Measurements from ENCODE around the gene PELI2.

DNA sequence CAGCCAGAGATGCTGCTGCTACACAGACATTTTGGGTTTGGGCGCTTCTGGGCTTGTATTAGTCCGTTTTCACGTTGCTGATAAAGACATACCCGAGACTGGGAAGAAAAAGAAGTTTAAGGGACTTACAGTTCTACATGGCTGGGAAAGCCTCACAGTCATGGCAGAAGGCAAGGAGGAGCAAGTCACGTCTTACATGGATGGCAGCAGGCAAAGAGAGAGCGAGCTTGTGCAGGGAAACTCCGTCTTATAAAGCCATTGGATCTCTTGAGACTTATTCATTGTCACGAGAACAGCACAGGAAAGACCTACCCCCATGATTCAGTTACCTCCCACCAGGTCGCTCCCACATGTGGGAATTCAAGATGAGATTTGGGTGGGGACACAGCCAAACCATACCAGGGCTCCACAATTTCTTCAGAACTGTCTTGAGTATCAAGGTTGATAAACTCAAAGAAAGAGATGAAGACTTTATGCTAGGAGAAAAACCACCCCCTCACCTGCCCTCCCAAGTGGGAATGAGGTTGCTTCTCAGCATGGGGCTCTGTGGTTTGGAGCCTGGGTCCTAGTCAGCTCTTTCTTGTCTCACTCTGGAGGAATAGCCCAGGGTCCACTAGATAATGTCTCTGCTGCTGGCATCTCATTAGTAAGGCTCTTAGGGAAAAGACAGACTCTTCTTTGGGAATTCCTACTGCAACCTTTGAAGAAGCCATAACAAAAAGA, 200.3 kb downstream of the PELI2 start:
- TF ChIP-seq, protein P1, sequence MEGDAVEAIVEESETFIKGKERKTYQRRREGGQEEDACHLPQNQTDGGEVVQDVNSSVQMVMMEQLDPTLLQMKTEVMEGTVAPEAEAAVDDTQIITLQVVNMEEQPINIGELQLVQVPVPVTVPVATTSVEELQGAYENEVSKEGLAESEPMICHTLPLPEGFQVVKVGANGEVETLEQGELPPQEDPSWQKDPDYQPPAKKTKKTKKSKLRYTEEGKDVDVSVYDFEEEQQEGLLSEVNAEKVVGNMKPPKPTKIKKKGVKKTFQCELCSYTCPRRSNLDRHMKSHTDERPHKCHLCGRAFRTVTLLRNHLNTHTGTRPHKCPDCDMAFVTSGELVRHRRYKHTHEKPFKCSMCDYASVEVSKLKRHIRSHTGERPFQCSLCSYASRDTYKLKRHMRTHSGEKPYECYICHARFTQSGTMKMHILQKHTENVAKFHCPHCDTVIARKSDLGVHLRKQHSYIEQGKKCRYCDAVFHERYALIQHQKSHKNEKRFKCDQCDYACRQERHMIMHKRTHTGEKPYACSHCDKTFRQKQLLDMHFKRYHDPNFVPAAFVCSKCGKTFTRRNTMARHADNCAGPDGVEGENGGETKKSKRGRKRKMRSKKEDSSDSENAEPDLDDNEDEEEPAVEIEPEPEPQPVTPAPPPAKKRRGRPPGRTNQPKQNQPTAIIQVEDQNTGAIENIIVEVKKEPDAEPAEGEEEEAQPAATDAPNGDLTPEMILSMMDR (IDR thresholded peaks at IDR 0.05) = no peak
- TF ChIP-seq ZFX (IDR thresholded peaks at IDR 0.05; ENCODE audit: borderline replicate concordance) = no peak

All from 22Rv1 (cell line).